Neural cell (in vitro differentiated cells): ENCODE results near the gene GFRA4. TPM values are rescaled to one million over a fixed set of nuclear protein-coding genes. Genes with fewer than 3 reads are reported as not detected.

Experiments used
- H2AFZ ChIP-seq: fragments of 200-600, 300-800 bp; sonication (generic), shearing (Covaris generic); 2 replicates; pipeline ENCODE4 v1.6.0; 2014; ENCODE audit warnings: low read depth, mild to moderate bottlenecking, antibody characterized with exemption, low read length, moderate library complexity
- H3F3A ChIP-seq: fragments of 200-600 bp; shearing (Covaris generic); 2 replicates; pipeline ENCODE4 v1.6.1; 2016; ENCODE audit warnings: mild to moderate bottlenecking, moderate library complexity, mixed read lengths, antibody characterized with exemption, low read length; ENCODE audit not compliant: insufficient read depth, poor library complexity, severe bottlenecking
- H3K27ac ChIP-seq: fragments of 200-600, 300-800 bp; sonication (generic), shearing (Covaris generic); 2 replicates; pipeline ENCODE4 v1.5.1; 2014; ENCODE audit warnings: mild to moderate bottlenecking, low read length, moderate library complexity
- H3K27me3 ChIP-seq: fragments of 300-800, 200-600 bp; sonication (generic), shearing (Covaris generic); 2 replicates; pipeline ENCODE4 v1.6.0; 2014; ENCODE audit warnings: mild to moderate bottlenecking, low read depth, low read length, moderate library complexity; ENCODE audit not compliant: insufficient read depth
- H3K36me3 ChIP-seq: fragments of 300-800, 200-600 bp; sonication (generic), shearing (Covaris generic); 2 replicates; pipeline ENCODE4 v1.5.1; 2014; ENCODE audit warnings: mild to moderate bottlenecking, antibody characterized with exemption, low read length, moderate library complexity; ENCODE audit not compliant: insufficient read depth
- H3K4me2 ChIP-seq: fragments of 300-800, 200-600 bp; sonication (generic), shearing (Covaris generic); 2 replicates; pipeline ENCODE4 v1.6.0; 2014; ENCODE audit warnings: mild to moderate bottlenecking, low read length
- H3K4me3 ChIP-seq: fragments of 300-800, 200-600 bp; sonication (generic), shearing (Covaris generic); 2 replicates; pipeline ENCODE4 v1.5.1; 2014; ENCODE audit warnings: mild to moderate bottlenecking, low read length, moderate library complexity
- H3K79me2 ChIP-seq: fragments of 200-600 bp; shearing (Covaris generic); replicated peaks from 2 replicates; pipeline ENCODE4 v1.6.0; 2014; ENCODE audit warnings: mild to moderate bottlenecking, low read length, moderate library complexity; ENCODE audit not compliant: insufficient read depth
- H3K9ac ChIP-seq: fragments of 300-800, 200-600 bp; sonication (generic), shearing (Covaris generic); 2 replicates; pipeline ENCODE4 v1.6.1; 2016; ENCODE audit warnings: mild to moderate bottlenecking, low read length, mixed read lengths
- H3K9me2 ChIP-seq: fragments of 200-600 bp; shearing (Covaris generic); 2 replicates; pipeline ENCODE4 v1.6.1; 2016; ENCODE audit warnings: mild to moderate bottlenecking, low read length, mixed read lengths; ENCODE audit not compliant: insufficient read depth
- H3K9me3 ChIP-seq: fragments of 200-600, 300-800 bp; sonication (generic), shearing (Covaris generic); 2 replicates; pipeline ENCODE4 v1.6.1; 2016; ENCODE audit warnings: mild to moderate bottlenecking, mixed run types, low read length, moderate library complexity, mixed read lengths
- H4K20me1 ChIP-seq: fragments of 200-600 bp; shearing (Covaris generic); 2 replicates; pipeline ENCODE4 v1.6.1; 2016; ENCODE audit warnings: mild to moderate bottlenecking, mixed run types; ENCODE audit not compliant: insufficient read depth
- CTCF ChIP-seq: fragments of 450-650 bp; IDR thresholded peaks from 2 replicates; pipeline ENCODE4 v1.5.1; 2014; ENCODE audit warnings: antibody characterized with exemption, mild to moderate bottlenecking, moderate library complexity; ENCODE audit not compliant: poor library complexity, severe bottlenecking
- EP300 ChIP-seq: fragments of 450-650 bp; conservative IDR thresholded peaks from 2 replicates; pipeline ENCODE4 v1.6.1; 2014; ENCODE audit warnings: antibody characterized with exemption, mild to moderate bottlenecking, moderate library complexity; ENCODE audit not compliant: poor library complexity, severe bottlenecking
- EZH2 ChIP-seq: fragments of 200-600, 300-800 bp; shearing (Covaris generic), sonication (generic); IDR thresholded peaks from 2 replicates; pipeline ENCODE4 v1.6.1; 2014; ENCODE audit warnings: antibody characterized with exemption, low read length, borderline replicate concordance, mild to moderate bottlenecking; ENCODE audit not compliant: insufficient read depth, poor library complexity, severe bottlenecking
- MXI1 ChIP-seq: fragments of 450-650 bp; conservative IDR thresholded peaks from 2 replicates; pipeline ENCODE4 v1.6.1; 2014; ENCODE audit warnings: antibody characterized with exemption, mild to moderate bottlenecking; ENCODE audit not compliant: poor library complexity, severe bottlenecking
- POLR2AphosphoS5 ChIP-seq: IDR thresholded peaks from 2 replicates; pipeline ENCODE4 v1.6.1; 2012
- RAD21 ChIP-seq: fragments of 450-650 bp; conservative IDR thresholded peaks from 2 replicates; pipeline ENCODE4 v1.6.1; 2014; ENCODE audit warnings: antibody characterized with exemption, mild to moderate bottlenecking, moderate library complexity
- SMC3 ChIP-seq: fragments of 450-650 bp; conservative IDR thresholded peaks from 2 replicates; pipeline ENCODE4 v1.6.1; 2014; ENCODE audit warnings: antibody characterized with exemption, mild to moderate bottlenecking, moderate library complexity; ENCODE audit not compliant: poor library complexity
- TAF1 ChIP-seq: IDR thresholded peaks from 2 replicates; pipeline ENCODE4 v1.6.1; 2012; ENCODE audit warnings: low read depth
- polyA plus RNA-seq: library from polyadenylated mRNA; depleted of rRNA; stranded (reverse); fragments of >200 nt; gene quantifications from 2 replicates; pipeline ENCODE4 v1.2.3, GENCODE V29; 2014
- TF ChIP-seq, protein P1 (sequence below): IDR thresholded peaks from 2 replicates; pipeline ENCODE4 v1.6.1; 2012; ENCODE audit warnings: borderline replicate concordance

Gene GFRA4
- polyA plus RNA-seq, 1 donor from 2014 or later, result not detected

- Histone ChIP-seq H3K27ac (no peak overlapping the region), H3K27me3 (no peaks in the 10 kb centered on the region), H3K4me2 (no peak overlapping the region), H3K9me2 (no peaks in the 10 kb centered on the region), H3K4me3 (no peak overlapping the region), H4K20me1 (no peaks in the 10 kb centered on the region), H3K9me3 (no peaks in the 10 kb centered on the region), H3F3A (no peaks in the 10 kb centered on the region), H3K79me2 (no peaks in the 10 kb centered on the region), H3K36me3 (no peaks in the 10 kb centered on the region), H2AFZ (no peak overlapping the region), H3K9ac (no peak overlapping the region)
- TF ChIP-seq EZH2 (no peak), EP300 (no peak), MXI1 (no peak), TAF1 (no peak), POLR2AphosphoS5 (no peak), RAD21 (no peak), CTCF (no peak), SMC3 (no peak)
- TF ChIP-seq, protein P1, sequence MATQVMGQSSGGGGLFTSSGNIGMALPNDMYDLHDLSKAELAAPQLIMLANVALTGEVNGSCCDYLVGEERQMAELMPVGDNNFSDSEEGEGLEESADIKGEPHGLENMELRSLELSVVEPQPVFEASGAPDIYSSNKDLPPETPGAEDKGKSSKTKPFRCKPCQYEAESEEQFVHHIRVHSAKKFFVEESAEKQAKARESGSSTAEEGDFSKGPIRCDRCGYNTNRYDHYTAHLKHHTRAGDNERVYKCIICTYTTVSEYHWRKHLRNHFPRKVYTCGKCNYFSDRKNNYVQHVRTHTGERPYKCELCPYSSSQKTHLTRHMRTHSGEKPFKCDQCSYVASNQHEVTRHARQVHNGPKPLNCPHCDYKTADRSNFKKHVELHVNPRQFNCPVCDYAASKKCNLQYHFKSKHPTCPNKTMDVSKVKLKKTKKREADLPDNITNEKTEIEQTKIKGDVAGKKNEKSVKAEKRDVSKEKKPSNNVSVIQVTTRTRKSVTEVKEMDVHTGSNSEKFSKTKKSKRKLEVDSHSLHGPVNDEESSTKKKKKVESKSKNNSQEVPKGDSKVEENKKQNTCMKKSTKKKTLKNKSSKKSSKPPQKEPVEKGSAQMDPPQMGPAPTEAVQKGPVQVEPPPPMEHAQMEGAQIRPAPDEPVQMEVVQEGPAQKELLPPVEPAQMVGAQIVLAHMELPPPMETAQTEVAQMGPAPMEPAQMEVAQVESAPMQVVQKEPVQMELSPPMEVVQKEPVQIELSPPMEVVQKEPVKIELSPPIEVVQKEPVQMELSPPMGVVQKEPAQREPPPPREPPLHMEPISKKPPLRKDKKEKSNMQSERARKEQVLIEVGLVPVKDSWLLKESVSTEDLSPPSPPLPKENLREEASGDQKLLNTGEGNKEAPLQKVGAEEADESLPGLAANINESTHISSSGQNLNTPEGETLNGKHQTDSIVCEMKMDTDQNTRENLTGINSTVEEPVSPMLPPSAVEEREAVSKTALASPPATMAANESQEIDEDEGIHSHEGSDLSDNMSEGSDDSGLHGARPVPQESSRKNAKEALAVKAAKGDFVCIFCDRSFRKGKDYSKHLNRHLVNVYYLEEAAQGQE, result no peak
Measured at GRCh38 chr20:3699037-3699436, 35.8 kb upstream of the GFRA4 start.

DNA sequence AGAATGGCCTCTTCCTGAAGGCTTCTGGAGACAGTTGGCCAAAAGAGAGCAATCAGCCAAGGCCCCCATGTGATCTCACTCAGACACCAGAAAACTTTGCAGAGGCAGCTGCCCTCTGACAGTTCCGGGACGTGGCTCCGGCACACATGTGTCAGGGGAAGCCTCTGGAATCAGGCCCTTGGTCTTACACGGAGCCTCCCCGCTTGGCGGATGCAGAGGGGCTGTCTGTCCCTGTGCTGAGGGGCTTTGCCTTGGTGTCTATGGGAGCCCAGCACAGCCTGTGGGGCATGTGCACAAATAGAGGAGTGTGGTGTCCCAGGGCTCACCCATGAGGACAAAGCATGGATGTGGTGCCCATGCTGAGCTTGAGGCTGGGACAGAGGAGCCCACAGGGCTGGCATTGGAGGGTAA is 35.4 kb upstream of the GFRA4 start:
- H3K79me2 ChIP-seq, result no peaks in the 10 kb centered on the region
- no peaks in the 10 kb centered on the region for H3K9me3 ChIP-seq
- no peaks in the 10 kb centered on the region for H3K36me3 ChIP-seq
- no peak overlapping the region for H3K27ac ChIP-seq
- no peak overlapping the region for H2AFZ ChIP-seq
- H3K9me2 ChIP-seq, result no peaks in the 10 kb centered on the region
- H3K4me2 ChIP-seq, result no peak overlapping the region
- H3F3A ChIP-seq, result no peaks in the 10 kb centered on the region
- TF ChIP-seq TAF1 (no peak), RAD21 (no peak), CTCF (no peak), MXI1 (no peak), POLR2AphosphoS5 (no peak), SMC3 (no peak), EZH2 (no peak)
- TF ChIP-seq, protein P1, result no peak
- H3K4me3 ChIP-seq, result no peak overlapping the region
- no peaks in the 10 kb centered on the region for H4K20me1 ChIP-seq
- H3K9ac ChIP-seq, result no peak overlapping the region
- H3K27me3 ChIP-seq, result no peaks in the 10 kb centered on the region
